Measurements from ENCODE around the gene UBE2D3. TPM values are rescaled to one million over a fixed set of nuclear protein-coding genes. Genes with fewer than 3 reads are reported as not detected.

The UBE2D3 gene
- total RNA-seq, 3 donors from 2014 or later: 374 to 405 (median 392) TPM

DNA sequence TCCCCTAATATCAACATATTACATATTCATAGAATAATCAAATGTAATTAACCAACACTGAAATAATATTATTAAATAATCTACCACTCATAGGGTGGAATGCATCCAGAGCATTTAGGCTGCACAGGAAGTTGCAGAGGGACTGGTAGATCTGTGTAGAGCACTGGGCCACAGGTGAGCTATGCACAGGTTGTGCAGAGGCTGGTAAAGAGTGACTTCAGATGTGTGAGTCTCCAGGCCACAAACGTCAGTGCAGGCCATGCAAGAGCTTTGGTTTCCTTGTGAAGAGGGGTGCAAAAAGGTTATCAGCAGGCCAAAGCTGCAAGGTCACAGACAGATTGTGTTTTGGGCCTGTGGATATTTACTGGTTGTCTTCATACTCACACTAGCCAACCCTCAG is 41.1 kb downstream of the UBE2D3 start:
- Histone ChIP-seq H3K4me3 (no peak overlapping the region), H3K27me3 (no peaks in the 10 kb centered on the region), H3K4me1 (no peaks in the 10 kb centered on the region), H3K9me3 (no peaks in the 10 kb centered on the region), H3K36me3 (no peaks in the 10 kb centered on the region), H3K27ac (no peak overlapping the region)
- intact Hi-C loops (cut with DNase I; ENCODE audit: low total_unique reads): no loop called here
- TF ChIP-seq POLR2AphosphoS5 (IDR thresholded peaks at IDR 0.05): no peak
- no peak for TF ChIP-seq POLR2A (IDR thresholded peaks at IDR 0.05)
- DNase-seq (ENCODE audit: low spot score in 2 of 2): no peak

DNA sequence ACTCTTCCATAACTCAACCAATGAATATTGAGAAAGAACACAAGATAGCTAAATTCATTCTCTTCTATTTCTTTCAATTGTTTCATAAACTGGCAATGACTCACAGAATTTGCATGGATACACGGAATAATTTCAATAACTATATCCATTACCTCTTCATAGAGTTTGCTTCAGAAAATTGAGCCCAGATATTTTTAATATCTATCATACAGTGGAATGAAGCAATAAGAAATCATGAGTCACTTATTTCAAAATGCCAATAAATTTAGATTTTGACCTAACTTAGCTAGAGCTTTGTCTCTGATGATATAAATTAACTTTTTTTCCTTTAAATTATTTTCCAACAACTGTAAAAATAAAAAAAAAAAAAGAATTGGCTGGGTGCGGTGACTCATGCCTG is 44.3 kb downstream of the UBE2D3 start:
- no peaks in the 10 kb centered on the region for H3K36me3 ChIP-seq
- H3K27me3 ChIP-seq: no peaks in the 10 kb centered on the region
- DNase-seq (ENCODE audit: low spot score in 2 of 2): no peak
- intact Hi-C loops (cut with DNase I; ENCODE audit: low total_unique reads): no loop called here
- no peak overlapping the region for H3K27ac ChIP-seq
- H3K4me3 ChIP-seq: no peak overlapping the region
- no peaks in the 10 kb centered on the region for H3K9me3 ChIP-seq
- no peaks in the 10 kb centered on the region for H3K4me1 ChIP-seq
- TF ChIP-seq POLR2A (IDR thresholded peaks at IDR 0.05): no peak
- TF ChIP-seq POLR2AphosphoS5 (IDR thresholded peaks at IDR 0.05): no peak
- TF ChIP-seq, protein P1, sequence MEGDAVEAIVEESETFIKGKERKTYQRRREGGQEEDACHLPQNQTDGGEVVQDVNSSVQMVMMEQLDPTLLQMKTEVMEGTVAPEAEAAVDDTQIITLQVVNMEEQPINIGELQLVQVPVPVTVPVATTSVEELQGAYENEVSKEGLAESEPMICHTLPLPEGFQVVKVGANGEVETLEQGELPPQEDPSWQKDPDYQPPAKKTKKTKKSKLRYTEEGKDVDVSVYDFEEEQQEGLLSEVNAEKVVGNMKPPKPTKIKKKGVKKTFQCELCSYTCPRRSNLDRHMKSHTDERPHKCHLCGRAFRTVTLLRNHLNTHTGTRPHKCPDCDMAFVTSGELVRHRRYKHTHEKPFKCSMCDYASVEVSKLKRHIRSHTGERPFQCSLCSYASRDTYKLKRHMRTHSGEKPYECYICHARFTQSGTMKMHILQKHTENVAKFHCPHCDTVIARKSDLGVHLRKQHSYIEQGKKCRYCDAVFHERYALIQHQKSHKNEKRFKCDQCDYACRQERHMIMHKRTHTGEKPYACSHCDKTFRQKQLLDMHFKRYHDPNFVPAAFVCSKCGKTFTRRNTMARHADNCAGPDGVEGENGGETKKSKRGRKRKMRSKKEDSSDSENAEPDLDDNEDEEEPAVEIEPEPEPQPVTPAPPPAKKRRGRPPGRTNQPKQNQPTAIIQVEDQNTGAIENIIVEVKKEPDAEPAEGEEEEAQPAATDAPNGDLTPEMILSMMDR (IDR thresholded peaks at IDR 0.05): no peak

DNA sequence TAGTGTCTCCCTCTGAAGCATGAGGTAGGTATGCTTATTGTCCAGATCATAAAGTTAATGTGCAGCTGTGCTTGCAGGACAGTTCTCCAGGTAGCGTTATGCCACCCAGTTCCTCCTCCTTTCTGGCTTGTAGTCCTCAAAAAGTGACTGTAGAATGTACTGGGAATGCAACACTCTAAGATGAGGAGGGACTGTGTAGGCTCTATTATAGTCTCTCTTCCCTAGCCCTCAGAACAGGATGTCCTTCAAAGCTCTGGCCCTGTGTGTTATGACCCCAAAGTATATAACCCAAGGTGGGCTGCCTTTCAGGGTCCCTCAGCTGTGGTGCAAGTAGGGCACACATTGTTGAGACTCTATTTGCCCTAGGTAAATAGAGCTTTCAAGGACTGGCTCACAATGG is 45.8 kb downstream of the UBE2D3 start:
- Histone ChIP-seq H3K36me3 (no peaks in the 10 kb centered on the region), H3K9me3 (no peaks in the 10 kb centered on the region), H3K27ac (no peak overlapping the region), H3K4me1 (no peaks in the 10 kb centered on the region), H3K27me3 (no peaks in the 10 kb centered on the region), H3K4me3 (no peak overlapping the region)
- intact Hi-C loops (cut with DNase I; ENCODE audit: low total_unique reads): no loop called here
- DNase-seq (ENCODE audit: low spot score in 2 of 2): no peak
- TF ChIP-seq, protein P1 (IDR thresholded peaks at IDR 0.05): no peak
- TF ChIP-seq POLR2AphosphoS5 (IDR thresholded peaks at IDR 0.05): no peak
- TF ChIP-seq POLR2A (IDR thresholded peaks at IDR 0.05): no peak

DNA sequence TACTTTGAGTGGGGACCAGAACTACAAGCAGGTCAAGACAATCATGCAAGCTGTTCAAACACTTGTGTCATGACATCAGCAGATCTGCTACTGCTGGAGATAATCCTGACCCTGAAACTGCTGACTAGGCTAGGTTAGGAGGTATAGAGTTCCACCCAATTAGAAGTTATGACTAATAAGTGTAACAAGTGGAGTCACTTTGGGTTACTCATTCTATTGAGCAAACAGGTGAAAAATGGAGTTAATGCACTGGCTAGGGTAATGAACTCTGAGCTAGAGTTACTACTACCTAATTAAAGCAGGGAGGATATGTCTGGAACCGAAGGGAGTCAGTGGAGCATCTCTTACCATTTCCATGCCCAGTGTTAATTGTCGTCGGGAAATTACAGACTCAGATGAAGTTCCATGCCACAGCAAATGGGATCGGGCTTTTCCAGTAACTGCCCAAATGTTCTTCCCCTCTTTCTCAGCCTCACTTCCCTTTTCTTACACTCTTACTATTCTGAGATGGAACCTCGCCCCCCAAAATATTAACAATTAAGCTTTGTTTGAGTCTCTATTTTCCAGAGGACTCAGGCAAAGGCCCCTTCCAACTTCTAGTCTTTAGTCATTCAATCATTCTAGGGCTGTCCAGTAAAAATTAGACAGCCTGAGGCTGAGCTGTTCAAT is 46.7 kb downstream of the UBE2D3 start:
- Histone ChIP-seq H3K27ac (no peak overlapping the region), H3K4me1 (no peaks in the 10 kb centered on the region)
- intact Hi-C loops (cut with DNase I; ENCODE audit: low total_unique reads): no loop called here

DNA sequence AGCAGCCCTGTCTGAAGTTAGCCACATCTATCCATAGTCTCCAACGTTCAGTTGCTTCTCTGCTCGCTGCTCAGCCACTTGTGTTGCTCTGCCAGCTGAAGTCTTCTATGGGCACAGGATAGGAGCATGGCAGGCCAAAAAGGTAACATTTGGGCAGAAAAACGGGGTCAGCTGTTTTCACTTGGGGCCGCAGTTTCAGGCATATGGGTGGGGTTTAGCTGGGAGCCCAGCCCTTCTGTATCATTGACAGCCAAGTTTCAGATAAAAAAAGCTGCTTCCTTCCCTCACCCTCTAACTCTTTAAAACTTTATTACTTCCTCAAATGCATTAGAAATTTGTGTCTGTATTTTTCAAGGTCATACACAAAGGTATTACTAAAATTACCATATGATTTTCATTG is 48.1 kb downstream of the UBE2D3 start:
- H3K4me3 ChIP-seq: no peak overlapping the region
- intact Hi-C loops (cut with DNase I; ENCODE audit: low total_unique reads): no loop called here

More for the DNA sequence above, 46.7 kb downstream of the UBE2D3 start:
- TF ChIP-seq, protein P1 (IDR thresholded peaks at IDR 0.05): no peak
- TF ChIP-seq POLR2AphosphoS5 (IDR thresholded peaks at IDR 0.05) (no peak), POLR2A (IDR thresholded peaks at IDR 0.05) (no peak)
- no peaks in the 10 kb centered on the region for H3K27me3 ChIP-seq
- no peaks in the 10 kb centered on the region for H3K36me3 ChIP-seq
- DNase-seq (ENCODE audit: low spot score in 2 of 2): no peak
- H3K9me3 ChIP-seq: no peaks in the 10 kb centered on the region
- H3K4me3 ChIP-seq: no peak overlapping the region

More for the DNA sequence above, 48.1 kb downstream of the UBE2D3 start:
- Histone ChIP-seq H3K4me1 (no peaks in the 10 kb centered on the region), H3K27ac (no peak overlapping the region), H3K9me3 (no peaks in the 10 kb centered on the region), H3K36me3 (no peaks in the 10 kb centered on the region), H3K27me3 (no peaks in the 10 kb centered on the region)
- TF ChIP-seq POLR2A (IDR thresholded peaks at IDR 0.05) (no peak), POLR2AphosphoS5 (IDR thresholded peaks at IDR 0.05) (no peak)
- TF ChIP-seq, protein P1 (IDR thresholded peaks at IDR 0.05): no peak
- no peak for DNase-seq (ENCODE audit: low spot score in 2 of 2)

Data from breast epithelium (tissue), 4 donors.